ENCODE measurements around the gene STK10. TPM values are rescaled to one million over a fixed set of nuclear protein-coding genes. Genes with fewer than 3 reads are reported as not detected.
"Not testable (repeated sequence)": the region's sequence is repeated elsewhere in the genome, so short reads cannot be mapped to it uniquely, and the experiment has no call there.

The STK10 gene
- total RNA-seq, 4 donors from 2014 or later, result 5.4 to 18.3 (median 5.7) TPM

DNA sequence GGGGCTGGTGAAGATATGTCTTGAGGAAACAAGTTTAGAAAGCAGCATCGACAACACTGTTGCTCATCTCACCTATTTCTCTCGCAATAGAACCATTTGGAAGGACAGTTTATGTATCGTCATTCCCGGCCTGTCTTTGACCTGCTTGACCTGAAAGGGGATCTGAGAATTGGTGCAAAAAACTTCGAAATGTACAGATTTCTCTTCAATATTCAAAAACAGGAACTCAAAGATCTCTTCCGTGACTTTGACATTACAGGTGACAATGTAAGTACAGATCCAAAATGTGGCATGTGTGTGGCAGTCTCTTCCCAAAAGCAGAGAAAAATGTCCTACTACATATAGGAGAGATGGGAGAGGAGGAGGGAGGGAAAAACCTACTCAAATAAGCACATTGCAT is 12.5 kb upstream of the STK10 start:
- ATAC-seq, result no peak
- TF ChIP-seq, protein P1, sequence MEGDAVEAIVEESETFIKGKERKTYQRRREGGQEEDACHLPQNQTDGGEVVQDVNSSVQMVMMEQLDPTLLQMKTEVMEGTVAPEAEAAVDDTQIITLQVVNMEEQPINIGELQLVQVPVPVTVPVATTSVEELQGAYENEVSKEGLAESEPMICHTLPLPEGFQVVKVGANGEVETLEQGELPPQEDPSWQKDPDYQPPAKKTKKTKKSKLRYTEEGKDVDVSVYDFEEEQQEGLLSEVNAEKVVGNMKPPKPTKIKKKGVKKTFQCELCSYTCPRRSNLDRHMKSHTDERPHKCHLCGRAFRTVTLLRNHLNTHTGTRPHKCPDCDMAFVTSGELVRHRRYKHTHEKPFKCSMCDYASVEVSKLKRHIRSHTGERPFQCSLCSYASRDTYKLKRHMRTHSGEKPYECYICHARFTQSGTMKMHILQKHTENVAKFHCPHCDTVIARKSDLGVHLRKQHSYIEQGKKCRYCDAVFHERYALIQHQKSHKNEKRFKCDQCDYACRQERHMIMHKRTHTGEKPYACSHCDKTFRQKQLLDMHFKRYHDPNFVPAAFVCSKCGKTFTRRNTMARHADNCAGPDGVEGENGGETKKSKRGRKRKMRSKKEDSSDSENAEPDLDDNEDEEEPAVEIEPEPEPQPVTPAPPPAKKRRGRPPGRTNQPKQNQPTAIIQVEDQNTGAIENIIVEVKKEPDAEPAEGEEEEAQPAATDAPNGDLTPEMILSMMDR (IDR thresholded peaks at IDR 0.05 in 4 of 5, conservative IDR thresholded peaks at IDR 0.05 in 1 of 5), result no peak
- no peak for TF ChIP-seq POLR2A (IDR thresholded peaks at IDR 0.05)
- intact Hi-C loops (cut with DNase I; ENCODE audit: low total_unique reads), result no loop called here
- H3K4me1 ChIP-seq, result no peaks in the 10 kb centered on the region
- H3K36me3 ChIP-seq, result no peaks in the 10 kb centered on the region
- no peak overlapping the region for H3K27ac ChIP-seq
- no peaks in the 10 kb centered on the region for H3K27me3 ChIP-seq
- no peak overlapping the region for H3K4me3 ChIP-seq
- in situ Hi-C loops (cut with MboI; ENCODE audit: low sequenced_read_pairs in 4 of 4), result no loop called here
- H3K9me3 ChIP-seq, result no peaks in the 10 kb centered on the region
- no peak for DNase-seq

DNA sequence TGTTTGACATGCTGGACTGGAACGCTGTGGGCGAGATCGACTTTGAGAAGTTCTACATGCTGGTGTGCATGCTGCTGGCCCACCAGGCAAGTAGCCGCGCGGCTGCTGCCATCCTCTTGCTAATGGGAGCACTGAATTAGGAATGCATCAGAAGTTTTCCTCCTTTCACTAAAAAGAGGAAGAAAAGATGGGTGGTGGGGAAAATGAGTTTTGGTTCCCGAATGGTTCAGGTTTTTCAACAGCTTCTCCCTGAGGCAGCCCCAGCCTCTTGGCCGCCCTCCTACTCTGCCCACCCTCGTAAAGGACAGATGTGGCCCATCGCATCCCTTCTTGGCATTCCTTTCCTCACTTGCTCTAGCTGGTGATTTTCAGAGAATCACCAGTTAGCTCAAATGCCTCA is 11.4 kb upstream of the STK10 start:
- H3K27ac ChIP-seq, result no peak overlapping the region
- no peaks in the 10 kb centered on the region for H3K36me3 ChIP-seq
- H3K4me1 ChIP-seq, result no peaks in the 10 kb centered on the region
- H3K27me3 ChIP-seq, result no peaks in the 10 kb centered on the region
- intact Hi-C loops (cut with DNase I; ENCODE audit: low total_unique reads), result no loop called here
- H3K4me3 ChIP-seq, result no peak overlapping the region
- no peak for DNase-seq
- ATAC-seq, result no peak
- TF ChIP-seq, protein P1 (IDR thresholded peaks at IDR 0.05 in 4 of 5, conservative IDR thresholded peaks at IDR 0.05 in 1 of 5), result no peak
- TF ChIP-seq POLR2A (IDR thresholded peaks at IDR 0.05), result no peak
- H3K9me3 ChIP-seq, result no peaks in the 10 kb centered on the region
- in situ Hi-C loops (cut with MboI; ENCODE audit: low sequenced_read_pairs in 4 of 4), result loop anchor here in 2 of 4 donors (10.0 to 25.0 kb wide), 3 partner anchors 88 to 95 kb away; partner anchors contain the start of gene UBTD2 (in 1 of the 2)

DNA sequence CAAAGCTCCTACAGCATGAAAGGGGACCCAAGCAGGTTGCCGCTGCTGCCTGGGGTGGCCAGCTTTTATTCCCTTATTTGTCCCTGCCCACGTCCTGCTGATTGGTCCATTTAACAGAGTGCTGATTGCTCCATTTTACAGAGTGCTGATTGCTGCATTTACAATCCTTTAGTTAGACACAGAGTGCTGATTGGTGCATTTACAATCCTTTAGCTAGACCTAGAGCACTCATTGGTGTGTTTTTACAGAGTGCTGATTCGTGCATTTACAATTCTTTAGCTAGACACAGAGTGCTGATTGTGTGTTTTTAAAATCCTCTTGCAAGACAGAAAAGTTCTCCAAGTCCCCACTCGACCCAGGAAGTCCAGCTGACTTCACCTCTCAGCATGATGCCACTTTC is 9.8 kb upstream of the STK10 start:
- H3K4me3 ChIP-seq; H3K9me3 ChIP-seq; H3K36me3 ChIP-seq; ATAC-seq; intact Hi-C loops (cut with DNase I; ENCODE audit: low total_unique reads); H3K27me3 ChIP-seq; H3K4me1 ChIP-seq; H3K27ac ChIP-seq; DNase-seq: not testable (repeated sequence)
- in situ Hi-C loops (cut with MboI; ENCODE audit: low sequenced_read_pairs in 4 of 4), result loop anchor here in 2 of 4 donors (10.0 to 25.0 kb wide), 3 partner anchors 90 to 97 kb away; partner anchors contain the start of gene UBTD2 (in 1 of the 2)

DNA sequence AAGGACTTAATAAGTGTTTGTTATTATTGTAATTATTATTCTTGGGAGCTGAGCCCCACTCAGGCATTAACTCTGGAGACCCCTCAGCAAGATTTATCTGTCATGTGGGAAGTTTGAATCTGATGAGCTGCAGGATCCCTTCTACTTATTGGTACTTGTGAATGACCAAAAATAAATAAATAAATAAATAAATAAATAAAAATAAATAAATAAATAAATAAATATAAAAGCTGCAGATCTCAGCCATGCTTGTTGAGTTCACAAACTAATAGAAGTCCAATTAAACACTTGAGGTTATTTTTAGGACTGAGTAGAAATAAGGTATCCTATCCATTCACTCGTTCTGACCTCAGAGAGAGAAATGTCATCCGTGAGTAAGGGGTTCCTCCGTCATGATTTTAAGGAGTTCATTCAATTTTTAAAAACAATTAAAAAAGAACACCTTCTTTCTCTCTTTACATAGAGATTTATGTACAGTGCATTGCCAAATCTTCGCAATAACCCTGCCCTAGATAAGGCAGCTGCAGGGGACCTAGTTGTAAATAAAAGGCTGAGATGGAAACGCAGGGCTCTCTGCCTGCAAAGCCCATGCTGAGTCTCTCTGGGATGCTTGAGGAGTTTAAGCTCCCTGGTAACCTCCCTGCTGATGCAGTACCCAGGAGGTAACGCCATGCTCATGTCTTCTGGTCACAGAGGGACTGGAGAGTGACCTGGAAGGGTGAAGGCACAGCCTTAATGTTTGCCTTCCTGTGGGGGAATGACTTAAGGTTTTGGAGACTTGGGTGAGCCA is 7.2 kb upstream of the STK10 start:
- intact Hi-C loops (cut with DNase I; ENCODE audit: low total_unique reads) (no loop called here), in situ Hi-C loops (cut with MboI; ENCODE audit: low sequenced_read_pairs in 4 of 4) (loop anchor here in 3 of 4 donors (5.0 to 25.0 kb wide), 5 partner anchors 83 to 100 kb away; partner anchors contain the start of gene UBTD2 (in 1 of the 3))
- H3K9me3 ChIP-seq, result no peaks in the 10 kb centered on the region
- DNase-seq, result no peak
- H3K4me3 ChIP-seq, result no peak overlapping the region
- no peaks in the 10 kb centered on the region for H3K4me1 ChIP-seq
- ATAC-seq, result no peak
- TF ChIP-seq, protein P1 (IDR thresholded peaks at IDR 0.05 in 4 of 5, conservative IDR thresholded peaks at IDR 0.05 in 1 of 5), result no peak
- TF ChIP-seq POLR2A (IDR thresholded peaks at IDR 0.05), result no peak
- no peaks in the 10 kb centered on the region for H3K27me3 ChIP-seq
- H3K27ac ChIP-seq, result no peak overlapping the region
- H3K36me3 ChIP-seq, result no peaks in the 10 kb centered on the region

DNA sequence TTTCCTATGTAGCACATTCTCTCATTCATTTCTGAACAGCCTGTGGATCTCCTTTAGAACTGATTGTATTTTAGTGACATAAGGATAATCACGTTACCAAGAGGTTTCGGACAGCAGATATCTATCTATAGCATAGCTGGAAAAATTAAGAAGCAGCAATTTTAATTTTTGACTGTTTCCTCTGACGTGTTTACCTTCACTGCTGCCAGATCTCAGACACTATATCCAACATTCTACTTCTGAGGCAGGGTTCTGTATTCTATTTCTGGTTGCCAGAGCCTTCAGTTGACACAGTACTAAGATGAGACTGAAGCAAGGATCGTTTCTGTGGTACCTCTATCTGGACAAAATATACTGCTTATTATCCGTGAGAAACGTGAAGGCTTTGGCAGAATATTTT is 5.8 kb upstream of the STK10 start, which contains the start of gene EFCAB9:
Gene EFCAB9 (plus strand): TSS at position 301 of the 400 bp plus-strand sequence. CDS start 1 bp downstream, at position 302.
- peaks cover 0 to under 1% of the 10 kb centered on the region in 2 donors for H3K4me1 ChIP-seq
- DNase-seq (no peak), ATAC-seq (no peak)
- H3K4me3 ChIP-seq, result no peak within 1 kb of the TSS
- H3K27ac ChIP-seq, result no peak within 1 kb of the TSS
- no peaks in the 10 kb centered on the region for H3K27me3 ChIP-seq
- intact Hi-C loops (cut with DNase I; ENCODE audit: low total_unique reads), result no loop called here
- in situ Hi-C loops (cut with MboI; ENCODE audit: low sequenced_read_pairs in 4 of 4), result loop anchor here in 3 of 4 donors (5.0 to 25.0 kb wide), 5 partner anchors 82 to 101 kb away; partner anchors contain the start of gene UBTD2 (in 1 of the 3)
- no peaks in the 10 kb centered on the region for H3K36me3 ChIP-seq
- TF ChIP-seq, protein P1 (IDR thresholded peaks at IDR 0.05 in 4 of 5, conservative IDR thresholded peaks at IDR 0.05 in 1 of 5), result no peak
- no peak for TF ChIP-seq POLR2A (IDR thresholded peaks at IDR 0.05)
- no peaks in the 10 kb centered on the region for H3K9me3 ChIP-seq
